Measurements from ENCODE around the gene TMEM255A. TPM values are rescaled to one million over a fixed set of nuclear protein-coding genes. Genes with fewer than 3 reads are reported as not detected.

The TMEM255A gene
- total and polyA plus RNA-seq, 2 experiments from 2014 or later: 0.21 to 0.28 TPM

GRCh38 chrX:120236687-120237479, 74.4 kb downstream of the TMEM255A start (continued):
- TF ChIP-seq, protein P1, sequence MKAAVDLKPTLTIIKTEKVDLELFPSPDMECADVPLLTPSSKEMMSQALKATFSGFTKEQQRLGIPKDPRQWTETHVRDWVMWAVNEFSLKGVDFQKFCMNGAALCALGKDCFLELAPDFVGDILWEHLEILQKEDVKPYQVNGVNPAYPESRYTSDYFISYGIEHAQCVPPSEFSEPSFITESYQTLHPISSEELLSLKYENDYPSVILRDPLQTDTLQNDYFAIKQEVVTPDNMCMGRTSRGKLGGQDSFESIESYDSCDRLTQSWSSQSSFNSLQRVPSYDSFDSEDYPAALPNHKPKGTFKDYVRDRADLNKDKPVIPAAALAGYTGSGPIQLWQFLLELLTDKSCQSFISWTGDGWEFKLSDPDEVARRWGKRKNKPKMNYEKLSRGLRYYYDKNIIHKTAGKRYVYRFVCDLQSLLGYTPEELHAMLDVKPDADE (IDR thresholded peaks at IDR 0.05): no peak
- TF ChIP-seq ZNF114 (CRISPR knock-in tag; IDR thresholded peaks at IDR 0.05): no peak
- TF ChIP-seq, protein P2, sequence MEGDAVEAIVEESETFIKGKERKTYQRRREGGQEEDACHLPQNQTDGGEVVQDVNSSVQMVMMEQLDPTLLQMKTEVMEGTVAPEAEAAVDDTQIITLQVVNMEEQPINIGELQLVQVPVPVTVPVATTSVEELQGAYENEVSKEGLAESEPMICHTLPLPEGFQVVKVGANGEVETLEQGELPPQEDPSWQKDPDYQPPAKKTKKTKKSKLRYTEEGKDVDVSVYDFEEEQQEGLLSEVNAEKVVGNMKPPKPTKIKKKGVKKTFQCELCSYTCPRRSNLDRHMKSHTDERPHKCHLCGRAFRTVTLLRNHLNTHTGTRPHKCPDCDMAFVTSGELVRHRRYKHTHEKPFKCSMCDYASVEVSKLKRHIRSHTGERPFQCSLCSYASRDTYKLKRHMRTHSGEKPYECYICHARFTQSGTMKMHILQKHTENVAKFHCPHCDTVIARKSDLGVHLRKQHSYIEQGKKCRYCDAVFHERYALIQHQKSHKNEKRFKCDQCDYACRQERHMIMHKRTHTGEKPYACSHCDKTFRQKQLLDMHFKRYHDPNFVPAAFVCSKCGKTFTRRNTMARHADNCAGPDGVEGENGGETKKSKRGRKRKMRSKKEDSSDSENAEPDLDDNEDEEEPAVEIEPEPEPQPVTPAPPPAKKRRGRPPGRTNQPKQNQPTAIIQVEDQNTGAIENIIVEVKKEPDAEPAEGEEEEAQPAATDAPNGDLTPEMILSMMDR (conservative IDR thresholded peaks at IDR 0.05; ENCODE audit: low read depth in 2 of 2): no peak
- no peak for TF ChIP-seq ZNF462 (CRISPR knock-in tag; IDR thresholded peaks at IDR 0.05)
- TF ChIP-seq NANOG (IDR thresholded peaks at IDR 0.05; ENCODE audit: borderline replicate concordance): no peak
